Gastrocnemius medialis (tissue), 4 donors: Measurements from ENCODE around the gene ABCF2. TPM values are rescaled to one million over a fixed set of nuclear protein-coding genes. Genes with fewer than 3 reads are reported as not detected.

ENCODE experiments used
- ATAC-seq, 2 donors: fragments of 150-250 bp; one replicate each; pipeline ENCODE4 v1.9.1; 2016
- DNase-seq, 2 donors: peaks; one replicate each; pipeline ENCODE4 v3.0.0-alpha.2; 2019
- H3K27ac ChIP-seq, 4 donors: fragments of 200-600 bp; sonication (generic); 1 replicate in 1 of 4; 2 replicates in 3 of 4; pipeline ENCODE4 v1.5.1; 2016 to 2018; ENCODE audit warnings: mild to moderate bottlenecking in 2 of 4, moderate library complexity in 1 of 4
- H3K27me3 ChIP-seq, 3 donors: fragments of 200-600 bp; sonication (generic) in 2 of 3; 1 replicate in 1 of 3; 2 replicates in 2 of 3; pipeline versions ENCODE4 v1.5.1 to v1.6.0; 2016 to 2019; ENCODE audit warnings: mild to moderate bottlenecking in 1 of 3, moderate library complexity in 1 of 3
- H3K36me3 ChIP-seq, 2 donors: fragments of 200-600 bp; sonication (generic) in 1 of 2; one replicate each; pipeline ENCODE4 v1.5.1; 2017 to 2018
- H3K4me1 ChIP-seq, 2 donors: fragments of 200-600 bp; sonication (generic) in 1 of 2; one replicate each; pipeline ENCODE4 v1.5.1; 2016 to 2017; ENCODE audit warnings: mild to moderate bottlenecking in 2 of 2
- H3K4me3 ChIP-seq, 4 donors: fragments of 200-600 bp; sonication (generic) in 3 of 4; 1 replicate in 1 of 4; 2 replicates in 3 of 4; pipeline ENCODE4 v1.5.1; 2016 to 2019; ENCODE audit warnings: mild to moderate bottlenecking in 2 of 4
- H3K9me3 ChIP-seq, 3 donors: fragments of 200-600 bp; sonication (generic) in 2 of 3; 1 replicate in 1 of 3; 2 replicates in 2 of 3; pipeline ENCODE4 v1.5.1; 2016 to 2019
- CTCF ChIP-seq, 5 experiments: fragments of 450-650 bp in 3 of 5; fragments of 200-600 bp in 2 of 5; sonication (generic) in 2 of 5; IDR thresholded peaks in 4 of 5; conservative IDR thresholded peaks in 1 of 5; 1 replicate in 4 of 5; 2 replicates in 1 of 5; pipeline ENCODE4 v1.5.1; 2016 to 2019; ENCODE audit warnings: antibody characterized with exemption in 5 of 5, mild to moderate bottlenecking in 3 of 5, moderate library complexity in 3 of 5
- POLR2A ChIP-seq, 2 donors: fragments of 450-650 bp; IDR thresholded peaks; one replicate each; pipeline ENCODE4 v1.6.1; 2017; ENCODE audit warnings: antibody characterized with exemption in 2 of 2, mild to moderate bottlenecking in 2 of 2, moderate library complexity in 2 of 2
- in situ Hi-C, 4 donors: fragments of 200-750 bp; cut with MboI; loops; one replicate each; pipeline versions ENCODE4 v1.15.0 to v1.8.0; 2017; ENCODE audit warnings: low sequenced_read_pairs in 4 of 4
- intact Hi-C: fragments of 100-400 bp; cut with DNase I; formaldehyde crosslinking; loops from one replicate; pipeline ENCODE4 v1.15.1; 2023; ENCODE audit warnings: low total_unique reads
- total RNA-seq, 4 donors: library from RNA; depleted of rRNA; stranded (reverse); fragments of >200 nt; gene quantifications; one replicate each; pipeline versions ENCODE4 v1.1.0 to v1.2.3, GENCODE V29; 2016

The ABCF2 gene
- total RNA-seq, result 100 to 1,000 TPM in 1 of 4 donors, 10 to 100 TPM in 3; 73.3 to 119 (median 96.3) TPM

GRCh38 chr7:151226875-151227782 lies at the start of gene ABCF2:
Gene ABCF2 (minus strand): TSS chr7:151227205. CDS start chr7:151226458, 747 bp downstream.
- TF ChIP-seq CTCF (IDR thresholded peaks at IDR 0.05 in 4 of 5, conservative IDR thresholded peaks at IDR 0.05 in 1 of 5) (no peak), POLR2A (IDR thresholded peaks at IDR 0.05) (peak; percentile 74 to 83)
- H3K27ac ChIP-seq, result peak within 1 kb of the TSS; percentile 83 to 91 (median 85)
- no peaks in the 10 kb centered on the region for H3K27me3 ChIP-seq
- no peaks in the 10 kb centered on the region for H3K9me3 ChIP-seq
- peaks cover 0 to 36% of the 10 kb centered on the region in 2 donors for H3K36me3 ChIP-seq
- intact Hi-C loops (loop anchor here (2.0 to 5.0 kb wide), 5 partner anchors 20 to 140 kb away; partner anchors contain the start of genes AGAP3, ASB10 and NUB1), in situ Hi-C loops (no loop called here)
- peaks cover 27 to 32% of the 10 kb centered on the region in 2 donors for H3K4me1 ChIP-seq
- ATAC-seq, result peak; percentile 97
- H3K4me3 ChIP-seq, result peak within 1 kb of the TSS; percentile 70 to 90 (median 82)
- peak; percentile 97 to 99 for DNase-seq

DNA sequence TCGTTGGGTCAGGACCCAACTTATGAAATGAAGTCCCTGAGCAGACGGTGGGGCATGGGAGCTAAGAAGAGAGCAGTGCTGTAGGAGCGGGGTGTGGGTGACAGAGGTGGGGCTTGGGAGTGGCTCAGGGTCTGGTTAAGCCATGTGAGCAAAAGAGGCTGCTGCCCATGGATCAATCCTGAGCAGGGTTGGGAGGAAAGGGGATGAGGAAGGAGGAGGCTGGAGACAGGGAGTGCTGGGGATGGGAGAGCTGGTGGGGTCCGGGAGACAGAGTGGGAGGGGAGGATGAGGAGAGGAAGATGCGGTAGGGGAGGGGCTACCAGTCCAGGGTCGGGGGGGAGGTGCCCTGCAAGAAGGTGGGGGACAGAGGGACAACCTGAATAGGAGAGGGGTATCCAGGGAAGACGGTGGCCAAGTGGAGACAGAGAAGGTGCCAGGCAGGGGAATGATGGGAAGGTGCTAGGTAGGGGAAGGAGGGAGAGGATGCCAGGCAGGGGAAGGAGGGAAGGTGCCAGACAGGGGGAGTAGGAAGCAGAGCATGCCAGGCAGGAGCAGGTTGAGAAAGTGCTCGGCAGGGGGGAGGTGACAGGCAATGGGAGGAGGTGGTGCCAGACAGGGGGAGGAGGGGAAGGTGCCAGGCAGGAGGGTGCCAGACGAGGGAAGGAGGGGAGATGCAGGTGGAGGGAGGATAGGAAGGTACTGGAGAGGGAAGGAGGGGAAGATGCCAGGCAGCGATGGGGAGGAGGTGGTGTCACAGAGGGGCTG lies 49.0 kb upstream of the ABCF2 start:
- in situ Hi-C loops, result no loop called here
- no peak for ATAC-seq
- H3K36me3 ChIP-seq, result no peaks in the 10 kb centered on the region
- H3K4me1 ChIP-seq, result peaks cover 3 to 22% of the 10 kb centered on the region in 2 donors
- DNase-seq, result no peak
- TF ChIP-seq CTCF (IDR thresholded peaks at IDR 0.05 in 4 of 5, conservative IDR thresholded peaks at IDR 0.05 in 1 of 5), result no peak
- TF ChIP-seq POLR2A (IDR thresholded peaks at IDR 0.05), result no peak
- H3K27ac ChIP-seq, result no peak overlapping the region
- H3K27me3 ChIP-seq, result no peaks in the 10 kb centered on the region
- intact Hi-C loops, result no loop called here
- H3K4me3 ChIP-seq, result no peak overlapping the region
- no peaks in the 10 kb centered on the region for H3K9me3 ChIP-seq

- Histone ChIP-seq H3K27me3 (no peaks in the 10 kb centered on the region), H3K36me3 (no peaks in the 10 kb centered on the region), H3K9me3 (no peaks in the 10 kb centered on the region), H3K27ac (no peak overlapping the region), H3K4me1 (peaks cover 1 to 20% of the 10 kb centered on the region in 2 donors), H3K4me3 (no peak overlapping the region)
- no peak for TF ChIP-seq POLR2A (IDR thresholded peaks at IDR 0.05)
- TF ChIP-seq CTCF (IDR thresholded peaks at IDR 0.05 in 4 of 5, conservative IDR thresholded peaks at IDR 0.05 in 1 of 5), result no peak
- in situ Hi-C loops (no loop called here), intact Hi-C loops (no loop called here)
- ATAC-seq (no peak), DNase-seq (no peak)
Observed at GRCh38 chr7:151274936-151275812, 48.2 kb upstream of the ABCF2 start.

- Histone ChIP-seq H3K27me3 (no peaks in the 10 kb centered on the region), H3K27ac (no peak overlapping the region), H3K4me1 (peaks cover 0 to 17% of the 10 kb centered on the region in 2 donors), H3K9me3 (no peaks in the 10 kb centered on the region), H3K4me3 (no peak overlapping the region), H3K36me3 (no peaks in the 10 kb centered on the region)
- ATAC-seq (no peak), DNase-seq (no peak)
- no peak for TF ChIP-seq POLR2A (IDR thresholded peaks at IDR 0.05)
- TF ChIP-seq CTCF (IDR thresholded peaks at IDR 0.05 in 4 of 5, conservative IDR thresholded peaks at IDR 0.05 in 1 of 5), result no peak
- intact Hi-C loops, result no loop called here
- in situ Hi-C loops, result no loop called here
Observed at GRCh38 chr7:151274396-151274795, 47.4 kb upstream of the ABCF2 start.
